GM06990 (cell line): ENCODE data around the gene DIAPH3.

ENCODE experiments used
- DNase-seq: peaks from one replicate; pipeline ENCODE4 v3.0.0-alpha.2; 2011; ENCODE audit not compliant: insufficient read length; ENCODE audit errors: extremely low read depth
- H3K27me3 ChIP-seq: replicated peaks from 2 replicates; pipeline ENCODE4 v1.6.0; 2011; ENCODE audit warnings: low read length; ENCODE audit not compliant: control insufficient read depth, insufficient read depth
- H3K36me3 ChIP-seq: 2 replicates; pipeline ENCODE4 v1.5.1; 2011; ENCODE audit warnings: low read length; ENCODE audit not compliant: control insufficient read depth, insufficient read depth
- H3K4me3 ChIP-seq: replicated peaks from 2 replicates; pipeline ENCODE4 v1.5.1; 2011; ENCODE audit warnings: low read depth, mild to moderate bottlenecking, control low read depth, low read length
- CTCF ChIP-seq: IDR thresholded peaks from 2 replicates; pipeline ENCODE4 v1.5.1; 2011; ENCODE audit warnings: low read length, control low read depth, mild to moderate bottlenecking, inconsistent platforms; ENCODE audit not compliant: insufficient read depth, poor library complexity, severe bottlenecking

Gene DIAPH3

GRCh38 chr13:59750860-59751259 is 412.9 kb downstream of the DIAPH3 start:
- Histone ChIP-seq H3K27me3 (no peaks in the 10 kb centered on the region), H3K36me3 (no peaks in the 10 kb centered on the region), H3K4me3 (no peak overlapping the region)
- TF ChIP-seq CTCF = no peak
- DNase-seq = no peak

- DNase-seq = no peak
- Histone ChIP-seq H3K36me3 (no peaks in the 10 kb centered on the region), H3K27me3 (no peaks in the 10 kb centered on the region), H3K4me3 (no peak overlapping the region)
- no peak for TF ChIP-seq CTCF
These were observed 415.7 kb downstream of the DIAPH3 start for GRCh38 chr13:59748046-59748445.

GRCh38 chr13:59747529-59747928 is 416.2 kb downstream of the DIAPH3 start:
- no peak for DNase-seq
- TF ChIP-seq CTCF = no peak
- no peaks in the 10 kb centered on the region for H3K36me3 ChIP-seq
- H3K4me3 ChIP-seq = no peak overlapping the region
- no peaks in the 10 kb centered on the region for H3K27me3 ChIP-seq

GRCh38 chr13:59746291-59746962 is 417.3 kb downstream of the DIAPH3 start:
- no peak for DNase-seq
- Histone ChIP-seq H3K36me3 (no peaks in the 10 kb centered on the region), H3K4me3 (no peak overlapping the region), H3K27me3 (no peaks in the 10 kb centered on the region)
- TF ChIP-seq CTCF = no peak

GRCh38 chr13:59745392-59745788 is 418.3 kb downstream of the DIAPH3 start:
- Histone ChIP-seq H3K36me3 (no peaks in the 10 kb centered on the region), H3K27me3 (no peaks in the 10 kb centered on the region), H3K4me3 (no peak overlapping the region)
- TF ChIP-seq CTCF = no peak
- no peak for DNase-seq
